Nephron progenitor cell (in vitro differentiated cells): Measurements from ENCODE around the gene KIF16B.

ENCODE experiments used
- DNase-seq: peaks from one replicate; pipeline ENCODE4 v3.0.0; 2021
- H3K27ac Mint-ChIP-seq: 2 replicates; pipeline ENCODE4 v1.8.0; 2021; ENCODE audit warnings: mild to moderate bottlenecking, moderate library complexity, mixed read lengths
- H3K27me3 Mint-ChIP-seq: 2 replicates; pipeline ENCODE4 v1.8.0; 2021; ENCODE audit warnings: mild to moderate bottlenecking, low read depth, mixed read lengths; ENCODE audit not compliant: poor library complexity
- H3K36me3 Mint-ChIP-seq: 2 replicates; pipeline ENCODE4 v1.8.0; 2021; ENCODE audit warnings: low read depth, mixed read lengths
- H3K4me1 Mint-ChIP-seq: 2 replicates; pipeline ENCODE4 v1.8.0; 2021; ENCODE audit warnings: mixed read lengths
- H3K4me3 Mint-ChIP-seq: 2 replicates; pipeline ENCODE4 v1.8.0; 2021; ENCODE audit warnings: mild to moderate bottlenecking, moderate library complexity, mixed read lengths
- H3K9me3 Mint-ChIP-seq: 2 replicates; pipeline ENCODE4 v1.8.0; 2021; ENCODE audit warnings: mild to moderate bottlenecking, moderate library complexity, mixed read lengths
- CTCF ChIP-seq: fragments of 200-600 bp; sonication (generic); IDR thresholded peaks from 2 replicates; pipeline ENCODE4 v1.5.0; 2021; ENCODE audit warnings: antibody characterized with exemption

KIF16B gene

GRCh38 chr20:16418616-16419015, 154.6 kb downstream of the KIF16B start:
- Mint-ChIP-seq H3K27me3 (peaks cover 6% of the 10 kb centered on the region), H3K4me3 (no peak overlapping the region), H3K4me1 (no peaks in the 10 kb centered on the region), H3K9me3 (peaks cover 21% of the 10 kb centered on the region), H3K27ac (no peak overlapping the region), H3K36me3 (peaks cover 59% of the 10 kb centered on the region)
- DNase-seq = no peak
- TF ChIP-seq CTCF = no peak

- Mint-ChIP-seq H3K36me3 (peaks cover 48% of the 10 kb centered on the region), H3K27me3 (peaks cover 6% of the 10 kb centered on the region), H3K27ac (no peak overlapping the region), H3K4me1 (no peaks in the 10 kb centered on the region), H3K4me3 (no peak overlapping the region), H3K9me3 (peaks cover 10% of the 10 kb centered on the region)
- DNase-seq = no peak
- TF ChIP-seq CTCF = no peak
Observed at GRCh38 chr20:16417001-16417400, 156.2 kb downstream of the KIF16B start.

- no peak for TF ChIP-seq CTCF
- peaks cover 52% of the 10 kb centered on the region for H3K36me3 Mint-ChIP-seq
- peaks cover 16% of the 10 kb centered on the region for H3K9me3 Mint-ChIP-seq
- no peak overlapping the region for H3K4me3 Mint-ChIP-seq
- H3K27me3 Mint-ChIP-seq = no peaks in the 10 kb centered on the region
- no peak overlapping the region for H3K27ac Mint-ChIP-seq
- H3K4me1 Mint-ChIP-seq = no peaks in the 10 kb centered on the region
- no peak for DNase-seq
Observed at GRCh38 chr20:16415071-16416053, 157.9 kb downstream of the KIF16B start.

GRCh38 chr20:16412906-16413305, 160.3 kb downstream of the KIF16B start:
- Mint-ChIP-seq H3K27ac (no peak overlapping the region), H3K36me3 (peaks cover 46% of the 10 kb centered on the region), H3K4me3 (no peak overlapping the region), H3K4me1 (no peaks in the 10 kb centered on the region), H3K9me3 (peaks cover 12% of the 10 kb centered on the region), H3K27me3 (no peaks in the 10 kb centered on the region)
- no peak for TF ChIP-seq CTCF
- no peak for DNase-seq

GRCh38 chr20:16411361-16411760, 161.9 kb downstream of the KIF16B start:
- H3K27me3 Mint-ChIP-seq = no peaks in the 10 kb centered on the region
- no peaks in the 10 kb centered on the region for H3K4me1 Mint-ChIP-seq
- DNase-seq = no peak
- H3K27ac Mint-ChIP-seq = no peak overlapping the region
- H3K4me3 Mint-ChIP-seq = no peak overlapping the region
- TF ChIP-seq CTCF = no peak
- peaks cover 32% of the 10 kb centered on the region for H3K36me3 Mint-ChIP-seq
- H3K9me3 Mint-ChIP-seq = peaks cover 12% of the 10 kb centered on the region

DNA sequence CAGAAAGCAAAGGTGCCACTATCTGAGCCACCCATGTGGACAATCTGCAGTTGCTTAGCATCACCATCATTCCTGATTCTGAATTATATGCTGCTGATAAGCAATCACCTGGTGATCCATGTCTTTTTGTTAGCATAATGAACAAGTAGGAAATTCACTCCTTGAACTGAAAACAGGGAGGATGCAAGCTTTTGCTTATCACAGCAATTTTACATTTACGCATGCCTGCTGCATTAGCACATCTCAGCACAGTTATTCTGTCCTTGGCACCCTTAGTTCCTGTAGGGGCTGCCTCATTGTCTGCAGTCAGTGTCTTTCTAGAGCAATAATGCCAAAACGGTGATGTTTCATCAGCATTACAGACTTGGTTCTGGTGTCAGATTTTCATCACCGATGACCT, 162.6 kb downstream of the KIF16B start:
- no peaks in the 10 kb centered on the region for H3K4me1 Mint-ChIP-seq
- DNase-seq = no peak

More for the DNA sequence above, 162.6 kb downstream of the KIF16B start:
- TF ChIP-seq CTCF = no peak
- Mint-ChIP-seq H3K9me3 (peaks cover 12% of the 10 kb centered on the region), H3K36me3 (peaks cover 39% of the 10 kb centered on the region), H3K27ac (no peak overlapping the region), H3K4me3 (no peak overlapping the region), H3K27me3 (peaks cover 5% of the 10 kb centered on the region)
